HCT116 (cell line): ENCODE data around the gene OTUD7B. TPM values are rescaled to one million over a fixed set of nuclear protein-coding genes. Genes with fewer than 3 reads are reported as not detected.

Source experiments
- ATAC-seq: fragments of 200-7000 bp; cut with Tn5 transposase; 2 replicates; pipeline ENCODE4 v1.9.1; 2020; ENCODE audit warnings: mild to moderate bottlenecking, moderate library complexity
- BruUV-seq: library from RNA; stranded (reverse); fragments of 400-500 nt; replicated peaks from 2 replicates; lab custom pipeline; 2021; lab: Mats Ljungman, UMichigan
- CTCF ChIA-PET: fragments of 300-600 bp; sonication (Branson Sonifier 250); formaldehyde crosslinking; loops from one replicate; lab custom pipeline; 2021; ENCODE audit warnings: antibody characterized with exemption; lab: Charles Lee
- POLR2A ChIA-PET: fragments of 300-600, 350-600 bp; sonication (Branson Sonifier 250); formaldehyde crosslinking; loops from one replicate; lab custom pipeline; 2021; ENCODE audit warnings: antibody characterized with exemption; lab: Charles Lee
- RAD21 ChIA-PET, 2 experiments: fragments of 300-600 bp; sonication (Branson Sonifier 250); formaldehyde crosslinking; loops; one replicate each; lab custom pipeline; 2023; ENCODE audit warnings: low total read pairs in 2 of 2; ENCODE audit not compliant: uncharacterized antibody in 2 of 2, unreplicated experiment in 2 of 2, low non-redundant PET in 1 of 2; lab: Charles Lee
- DNase-seq: peaks from one replicate; pipeline ENCODE4 v3.0.0-alpha.2; 2010; ENCODE audit warnings: low read depth, low spot score
- H2AFZ ChIP-seq: fragments of 200-600 bp; shearing (Covaris generic), sonication (generic); 2 replicates; pipeline ENCODE4 v1.6.1; 2017; ENCODE audit warnings: low read depth, mixed run types, mixed read lengths, antibody characterized with exemption, low read length; ENCODE audit not compliant: poor library complexity, severe bottlenecking
- H3K27ac ChIP-seq: 2 replicates; pipeline ENCODE4 v1.5.1; 2012; ENCODE audit warnings: low read depth, low read length
- H3K27me3 ChIP-seq: fragments of 200-600 bp; sonication (generic); 2 replicates; pipeline ENCODE4 v1.6.1; 2016; ENCODE audit warnings: mixed run types, low read length, mixed read lengths; ENCODE audit not compliant: insufficient read depth
- H3K36me3 ChIP-seq, 2 experiments: fragments of 200-500 bp in 1 of 2; fragments of 200-600 bp in 1 of 2; sonication (Bioruptor generic) in 1 of 2; sonication (generic) in 1 of 2; 2 replicates each; pipeline versions ENCODE4 v1.5.1 to v1.6.1; 2014 to 2016; ENCODE audit warnings: low read length in 2 of 2, inconsistent platforms in 1 of 2, mixed read lengths in 1 of 2, mixed run types in 1 of 2; ENCODE audit not compliant: insufficient read depth in 2 of 2, control insufficient read depth in 1 of 2
- H3K4me1 ChIP-seq, 2 experiments: fragments of 200-600 bp in 1 of 2; sonication (generic) in 1 of 2; 2 replicates each; pipeline versions ENCODE4 v1.5.1 to v1.6.1; 2012 to 2017; ENCODE audit warnings: low read length in 2 of 2, inconsistent platforms in 1 of 2, mild to moderate bottlenecking in 1 of 2, mixed read lengths in 1 of 2, mixed run types in 1 of 2, moderate library complexity in 1 of 2; ENCODE audit not compliant: insufficient read depth in 2 of 2, control insufficient read depth in 1 of 2
- H3K4me2 ChIP-seq: fragments of 200-600 bp; sonication (generic); 2 replicates; pipeline ENCODE4 v1.6.1; 2017; ENCODE audit warnings: mixed run types, low read length, mixed read lengths
- H3K4me3 ChIP-seq, 2 experiments: fragments of 200-600 bp in 1 of 2; sonication (generic) in 1 of 2; replicated peaks in 1 of 2; 2 replicates each; pipeline ENCODE4 v1.5.1; 2011 to 2016; ENCODE audit warnings: low read length in 2 of 2, control low read depth in 1 of 2, low read depth in 1 of 2, mild to moderate bottlenecking in 1 of 2, mixed read lengths in 1 of 2, mixed run types in 1 of 2
- H3K79me2 ChIP-seq: fragments of 200-600 bp; sonication (generic); 2 replicates; pipeline ENCODE4 v1.6.1; 2017; ENCODE audit warnings: mild to moderate bottlenecking, mixed run types, low read length, moderate library complexity, mixed read lengths; ENCODE audit not compliant: insufficient read depth
- H3K9ac ChIP-seq: fragments of 200-600 bp; sonication (generic); 2 replicates; pipeline ENCODE4 v1.6.1; 2016; ENCODE audit warnings: low read length, mixed read lengths
- H3K9me2 ChIP-seq: fragments of 200-600 bp; sonication (generic), shearing (Covaris generic); 2 replicates; pipeline ENCODE4 v1.6.1; 2017; ENCODE audit warnings: mixed run types, mild to moderate bottlenecking, moderate library complexity; ENCODE audit not compliant: insufficient read depth
- H3K9me3 ChIP-seq, 2 experiments: fragments of 200-500 bp in 1 of 2; fragments of 200-600 bp in 1 of 2; sonication (Bioruptor generic) in 1 of 2; sonication (generic) in 1 of 2; 2 replicates each; pipeline ENCODE4 v1.6.1; 2014 to 2017; ENCODE audit warnings: low read length in 2 of 2, mixed read lengths in 2 of 2, inconsistent platforms in 1 of 2, low read depth in 1 of 2, mild to moderate bottlenecking in 1 of 2, mixed run types in 1 of 2, moderate library complexity in 1 of 2; ENCODE audit not compliant: control insufficient read depth in 1 of 2, insufficient read depth in 1 of 2
- H4K20me1 ChIP-seq: fragments of 200-600 bp; sonication (generic), shearing (Covaris generic); 2 replicates; pipeline ENCODE4 v1.6.1; 2017; ENCODE audit warnings: mixed run types, mild to moderate bottlenecking, moderate library complexity; ENCODE audit not compliant: insufficient read depth
- CEBPB ChIP-seq: IDR thresholded peaks from 2 replicates; pipeline ENCODE4 v1.6.1; 2012; ENCODE audit warnings: low read depth
- CTCF ChIP-seq, 3 experiments: fragments of 200-600 bp in 1 of 3; sonication (generic) in 1 of 3; IDR thresholded peaks in 2 of 3; conservative IDR thresholded peaks in 1 of 3; 2 replicates each; pipeline ENCODE4 v1.5.1; 2012 to 2017; ENCODE audit warnings: low read depth in 2 of 3, low read length in 2 of 3, antibody characterized with exemption in 1 of 3, borderline replicate concordance in 1 of 3, control low read depth in 1 of 3, mild to moderate bottlenecking in 1 of 3, mixed read lengths in 1 of 3, mixed run types in 1 of 3, moderate library complexity in 1 of 3; ENCODE audit not compliant: insufficient read depth in 1 of 3
- ELF1 ChIP-seq: IDR thresholded peaks from 2 replicates; pipeline ENCODE4 v1.6.1; 2012; ENCODE audit warnings: low read depth, borderline replicate concordance
- FOSL1 ChIP-seq: IDR thresholded peaks from 2 replicates; pipeline ENCODE4 v1.6.1; 2012; ENCODE audit warnings: low read depth
- JUND ChIP-seq: IDR thresholded peaks from 2 replicates; pipeline ENCODE4 v1.6.1; 2012
- POLR2A ChIP-seq: IDR thresholded peaks from 2 replicates; pipeline ENCODE4 v1.7.0; 2011; ENCODE audit warnings: borderline replicate concordance; ENCODE audit not compliant: insufficient read depth, insufficient read length; ENCODE audit errors: extremely low read depth
- POLR2AphosphoS5 ChIP-seq: IDR thresholded peaks from 2 replicates; pipeline ENCODE4 v1.6.1; 2011; ENCODE audit warnings: mild to moderate bottlenecking, low read depth, low read length, moderate library complexity
- RAD21 ChIP-seq: IDR thresholded peaks from 2 replicates; pipeline ENCODE4 v1.6.1; 2012; ENCODE audit warnings: low read depth, mild to moderate bottlenecking
- SIN3A ChIP-seq: IDR thresholded peaks from 2 replicates; pipeline ENCODE4 v1.6.1; 2012; ENCODE audit warnings: low read depth
- SP1 ChIP-seq: IDR thresholded peaks from 2 replicates; pipeline ENCODE4 v1.6.1; 2012; ENCODE audit warnings: low read depth
- SRF ChIP-seq: IDR thresholded peaks from 2 replicates; pipeline ENCODE4 v1.6.1; 2012; ENCODE audit warnings: low read depth
- ZFX ChIP-seq: fragments of 450-650 bp; IDR thresholded peaks from 2 replicates; pipeline ENCODE4 v1.6.1; 2017
- intact Hi-C: fragments of 100-400 bp; cut with micrococcal nuclease; formaldehyde crosslinking; loops from 2 replicates; pipeline ENCODE4 v1.10.0; 2022
- total RNA-seq: library from RNA; stranded (reverse); gene quantifications from one replicate; pipeline ENCODE4 v1.2.1, GENCODE V29; 2021; ENCODE audit not compliant: unreplicated experiment
- TF ChIP-seq, protein P1 (sequence below): IDR thresholded peaks from 2 replicates; pipeline ENCODE4 v1.6.1; 2011; ENCODE audit warnings: mild to moderate bottlenecking, low read length, moderate library complexity; ENCODE audit not compliant: insufficient replicate concordance; ENCODE audit errors: extremely low read depth
- TF ChIP-seq, protein P2 (sequence below): IDR thresholded peaks from 2 replicates; pipeline ENCODE4 v1.6.1; 2012

Gene OTUD7B
- total RNA-seq, 1 experiment from 2014 or later: 23.7 TPM

DNA sequence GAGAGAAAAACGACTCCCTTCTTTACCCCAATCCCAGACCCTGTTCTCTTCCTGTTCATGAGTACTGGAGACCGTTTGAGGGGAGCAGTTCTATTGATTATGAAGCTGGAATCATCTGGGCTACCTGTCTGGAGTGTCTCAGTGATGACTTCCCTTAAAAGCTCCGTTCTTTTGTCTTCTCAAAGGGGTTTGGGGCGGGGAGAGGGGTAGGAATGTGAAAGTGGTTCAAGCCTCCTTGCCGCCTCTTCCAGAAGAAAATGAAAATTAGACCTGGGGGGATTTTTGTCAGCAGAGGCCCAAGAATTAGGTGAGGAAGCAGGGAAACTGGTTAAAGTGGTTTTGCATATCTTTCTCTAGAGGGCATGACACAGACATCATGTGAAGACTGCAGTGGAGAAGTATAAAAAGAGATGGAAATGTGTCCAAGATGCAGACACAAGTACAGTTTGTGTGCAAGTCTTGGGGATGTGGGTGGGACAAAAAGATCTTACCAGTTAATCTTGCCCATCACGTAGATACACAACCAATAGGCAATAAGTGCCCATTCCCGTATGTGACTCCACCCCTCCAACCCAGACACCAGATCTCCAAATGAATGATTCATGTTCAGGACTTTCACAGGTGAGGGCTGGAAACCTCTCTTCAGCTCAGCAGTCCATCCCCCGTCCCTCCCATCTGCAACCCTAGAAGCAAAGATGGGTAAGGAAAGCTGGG is 73.4 kb downstream of the OTUD7B start:
- no TSS peak for BruUV-seq
- POLR2A ChIA-PET: interaction anchor here (0.9 to 4.2 kb wide), 3 partner anchors 8 to 93 kb away, joined by 3 to 43 read pairs (median 23); a partner anchor contains a TSS
- TF ChIP-seq SIN3A (peak; percentile 48; the same call in 1 of the 2 replicates), CTCF (IDR thresholded peaks at IDR 0.05 in 2 of 3, conservative IDR thresholded peaks at IDR 0.05 in 1 of 3; ENCODE audit: borderline replicate concordance in 1 of 3, insufficient read depth in 1 of 3, low read depth in 2 of 3, low read length in 2 of 3) (no peak), SP1 (peak; percentile 77), CEBPB (no peak), JUND (peak; percentile 62), FOSL1 (peak; percentile 37; the same call in 1 of the 2 replicates), POLR2AphosphoS5 (peak; percentile 89), ZFX (no peak), RAD21 (peak; percentile 18; the same call in 1 of the 2 replicates), POLR2A (peak; percentile 83), ELF1 (no peak), SRF (no peak; the same call in 1 of the 2 replicates)
- TF ChIP-seq, protein P1, sequence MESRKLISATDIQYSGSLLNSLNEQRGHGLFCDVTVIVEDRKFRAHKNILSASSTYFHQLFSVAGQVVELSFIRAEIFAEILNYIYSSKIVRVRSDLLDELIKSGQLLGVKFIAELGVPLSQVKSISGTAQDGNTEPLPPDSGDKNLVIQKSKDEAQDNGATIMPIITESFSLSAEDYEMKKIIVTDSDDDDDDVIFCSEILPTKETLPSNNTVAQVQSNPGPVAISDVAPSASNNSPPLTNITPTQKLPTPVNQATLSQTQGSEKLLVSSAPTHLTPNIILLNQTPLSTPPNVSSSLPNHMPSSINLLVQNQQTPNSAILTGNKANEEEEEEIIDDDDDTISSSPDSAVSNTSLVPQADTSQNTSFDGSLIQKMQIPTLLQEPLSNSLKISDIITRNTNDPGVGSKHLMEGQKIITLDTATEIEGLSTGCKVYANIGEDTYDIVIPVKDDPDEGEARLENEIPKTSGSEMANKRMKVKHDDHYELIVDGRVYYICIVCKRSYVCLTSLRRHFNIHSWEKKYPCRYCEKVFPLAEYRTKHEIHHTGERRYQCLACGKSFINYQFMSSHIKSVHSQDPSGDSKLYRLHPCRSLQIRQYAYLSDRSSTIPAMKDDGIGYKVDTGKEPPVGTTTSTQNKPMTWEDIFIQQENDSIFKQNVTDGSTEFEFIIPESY: no peak
- TF ChIP-seq, protein P2, sequence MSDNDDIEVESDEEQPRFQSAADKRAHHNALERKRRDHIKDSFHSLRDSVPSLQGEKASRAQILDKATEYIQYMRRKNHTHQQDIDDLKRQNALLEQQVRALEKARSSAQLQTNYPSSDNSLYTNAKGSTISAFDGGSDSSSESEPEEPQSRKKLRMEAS: peak; percentile 21; the same call in 1 of the 2 replicates
- H3K27me3 ChIP-seq: no peaks in the 10 kb centered on the region
- H3K27ac ChIP-seq: peak overlapping the region; percentile 89
- H3K4me3 ChIP-seq: peak overlapping the region; percentile 64 to 66
- no peaks in the 10 kb centered on the region for H3K9me2 ChIP-seq
- no peaks in the 10 kb centered on the region for H3K79me2 ChIP-seq
- CTCF ChIA-PET: interaction anchor here (1.7 kb wide), 1 partner anchor 250 kb away, joined by 8 read pairs; no protein-coding TSS in a partner anchor
- DNase-seq (peak; percentile 91), ATAC-seq (peak; percentile 74)
- peaks cover 39 to 63% of the 10 kb centered on the region in 2 experiments for H3K4me1 ChIP-seq
- no peaks in the 10 kb centered on the region for H3K9me3 ChIP-seq
- no peaks in the 10 kb centered on the region for H3K36me3 ChIP-seq
- intact Hi-C loops: loop anchor here (5.0 kb wide), 1 partner anchor 75 kb away; the partner anchor contains the start of gene OTUD7B
- peak overlapping the region; percentile 67 for H3K9ac ChIP-seq
- peak overlapping the region; percentile 90 for H3K4me2 ChIP-seq
- no peak overlapping the region for H2AFZ ChIP-seq
- no peaks in the 10 kb centered on the region for H4K20me1 ChIP-seq
- RAD21 ChIA-PET: no interaction called here
